ENCODE results near the gene WDR46.

WDR46 gene

GRCh38 chr6:33288921-33289783 lies at the start of gene WDR46, which contains the start of gene PFDN6:
TSS of gene WDR46 (minus strand) at chr6:33289239. CDS start at chr6:33289170, 69 bp downstream.
TSS of gene PFDN6 (plus strand) at chr6:33289601. CDS start at chr6:33289857, 256 bp downstream.
- peak; percentile 78 for DNase-seq

DNA sequence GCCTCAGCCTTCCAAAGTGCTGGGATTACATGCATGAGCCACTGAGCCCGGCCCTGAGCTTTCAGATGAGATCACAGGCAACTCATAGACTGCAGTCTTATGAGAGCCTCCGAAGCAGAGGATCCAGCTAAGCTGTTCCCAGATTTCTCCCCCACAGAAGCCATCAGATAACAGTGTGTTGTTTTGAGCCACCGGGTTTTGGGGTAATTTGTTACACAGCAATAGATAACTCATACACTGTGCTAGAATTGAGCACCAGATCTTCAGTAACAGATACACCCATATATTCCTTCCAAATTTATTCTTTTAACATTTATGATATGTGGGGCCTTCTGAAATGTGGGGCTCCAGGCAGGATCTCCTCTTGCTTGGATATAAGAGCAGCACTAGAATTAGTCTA lies 47.5 kb upstream of the WDR46 start:
- DNase-seq, result no peak

DNA sequence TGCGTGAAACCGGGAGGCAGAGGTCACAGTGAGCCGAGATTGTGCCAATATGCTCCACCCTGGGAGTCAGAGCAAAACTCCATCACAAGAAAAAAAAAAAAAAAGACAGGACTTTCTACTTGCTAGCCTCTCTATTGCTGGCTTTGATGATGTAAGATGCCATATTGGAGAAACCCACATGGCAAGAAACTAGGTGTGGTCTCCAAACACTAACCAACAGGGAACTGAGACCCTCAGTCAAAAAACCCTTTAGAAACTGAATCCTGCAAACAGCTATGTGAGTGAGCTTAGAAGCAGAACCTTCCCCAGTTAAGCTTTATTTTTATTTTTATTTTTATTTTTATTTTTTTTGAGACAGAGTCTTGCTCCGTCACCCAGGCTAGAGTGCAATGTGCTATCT lies 46.9 kb upstream of the WDR46 start:
- no peak for DNase-seq

- no peak for DNase-seq
Observed at GRCh38 chr6:33333666-33334065, 44.6 kb upstream of the WDR46 start.

DNA sequence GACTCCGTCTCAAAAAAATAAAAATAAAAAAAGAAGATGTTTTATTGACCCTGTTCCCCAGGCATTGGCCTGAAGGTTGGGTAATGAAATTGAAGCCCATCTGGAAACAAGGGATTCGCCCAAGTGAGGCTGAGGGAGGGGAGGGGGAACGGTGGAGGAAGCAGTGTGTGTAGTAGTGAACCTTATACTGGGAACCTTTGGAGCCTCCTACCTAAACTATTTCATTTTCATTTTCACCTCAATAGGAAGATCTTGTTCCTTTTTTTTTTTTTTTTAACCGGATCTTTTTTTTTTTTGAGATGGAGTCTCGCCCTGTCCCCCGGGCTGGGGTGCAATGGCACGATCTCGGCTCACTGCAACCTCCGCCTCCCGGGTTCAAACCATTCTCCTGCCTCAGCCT lies 41.7 kb upstream of the WDR46 start:
- DNase-seq, result no peak

GRCh38 chr6:33329058-33329457 lies 40.0 kb upstream of the WDR46 start:
- DNase-seq, result no peak

GRCh38 chr6:33324125-33324524 lies 35.1 kb upstream of the WDR46 start:
- no peak for DNase-seq

GRCh38 chr6:33323623-33323948 lies 34.5 kb upstream of the WDR46 start:
- no peak for DNase-seq

GRCh38 chr6:33321227-33321626 lies 32.2 kb upstream of the WDR46 start:
- no peak for DNase-seq

GRCh38 chr6:33320315-33321181 lies 31.5 kb upstream of the WDR46 start:
- no peak for DNase-seq

GRCh38 chr6:33319939-33320314 lies 30.9 kb upstream of the WDR46 start:
- DNase-seq, result no peak

DNA sequence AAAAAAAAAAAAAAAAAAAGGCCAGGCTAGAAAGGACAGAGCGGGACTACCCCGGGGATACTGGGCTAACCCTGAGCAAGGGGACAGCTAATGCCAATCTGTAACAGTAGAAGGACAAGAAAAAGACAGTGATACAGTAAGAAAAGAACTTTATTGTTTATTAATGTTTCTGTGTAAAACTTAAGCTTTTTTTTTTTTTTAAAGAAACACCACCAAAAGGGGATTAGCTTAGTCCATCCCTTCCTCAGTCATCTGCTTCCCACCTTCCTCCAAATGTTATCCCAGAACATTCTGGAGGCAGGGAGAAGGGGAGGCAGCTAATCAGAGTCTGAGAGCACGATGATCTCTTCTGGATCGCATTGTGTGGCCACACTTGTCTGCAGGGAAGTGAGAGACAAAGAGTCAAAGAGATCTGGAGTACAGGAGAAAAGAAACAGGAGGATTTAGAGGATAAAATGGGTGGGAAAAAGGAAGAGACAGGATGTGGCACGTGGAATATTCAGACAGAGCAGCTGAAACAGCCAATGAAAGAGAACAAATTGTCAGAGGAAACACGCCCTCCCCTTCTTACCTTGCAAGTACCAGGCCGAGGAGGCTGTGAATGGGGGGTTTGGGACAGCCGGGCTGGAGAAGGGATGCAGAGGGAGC lies 29.5 kb upstream of the WDR46 start:
- DNase-seq, result no peak

DNA sequence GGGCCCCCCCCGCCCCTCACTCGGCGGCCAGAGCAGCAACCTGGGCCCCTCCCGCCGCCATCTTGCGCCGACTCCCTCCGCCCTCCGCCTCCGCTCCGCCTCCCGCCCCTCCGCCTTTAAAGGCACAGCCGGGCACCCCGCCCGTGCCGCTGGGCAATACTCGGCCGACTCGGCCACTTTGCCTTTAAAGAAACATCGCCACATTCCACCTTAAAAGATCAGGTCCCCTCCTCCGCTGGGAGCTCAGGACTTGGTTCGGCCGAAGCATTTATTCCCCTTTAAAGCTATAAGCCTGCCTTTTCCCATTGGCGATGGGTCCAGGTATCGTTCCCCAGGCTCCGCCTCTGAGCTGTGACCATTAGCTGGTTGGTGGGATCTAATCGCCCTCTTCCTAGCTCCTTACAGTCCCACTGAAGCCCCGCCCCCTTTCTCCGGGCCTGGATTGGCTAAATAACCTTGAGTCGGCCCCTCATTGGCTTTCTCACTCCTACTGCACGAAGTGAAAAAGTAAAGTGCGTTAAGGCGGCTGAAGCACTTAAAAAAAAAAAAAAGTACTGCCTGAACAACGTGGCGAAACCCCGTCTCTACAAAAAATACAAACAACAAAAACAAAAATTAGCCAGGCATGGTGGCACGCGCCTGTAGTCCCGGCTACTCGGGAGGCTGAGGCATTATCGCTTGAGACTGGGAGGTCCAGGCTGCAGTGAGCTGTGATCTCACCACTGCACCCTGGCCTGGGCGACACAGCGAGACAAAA lies 28.8 kb upstream of the WDR46 start, which contains the start of gene ZBTB22:
ZBTB22 (minus strand) TSS at position 76 of the 757 bp plus-strand sequence. CDS start 828 bp downstream, outside the sequence.
- peak; percentile 97 for DNase-seq

GRCh38 chr6:33317419-33317668 lies 28.3 kb upstream of the WDR46 start:
- DNase-seq, result no peak

DNA sequence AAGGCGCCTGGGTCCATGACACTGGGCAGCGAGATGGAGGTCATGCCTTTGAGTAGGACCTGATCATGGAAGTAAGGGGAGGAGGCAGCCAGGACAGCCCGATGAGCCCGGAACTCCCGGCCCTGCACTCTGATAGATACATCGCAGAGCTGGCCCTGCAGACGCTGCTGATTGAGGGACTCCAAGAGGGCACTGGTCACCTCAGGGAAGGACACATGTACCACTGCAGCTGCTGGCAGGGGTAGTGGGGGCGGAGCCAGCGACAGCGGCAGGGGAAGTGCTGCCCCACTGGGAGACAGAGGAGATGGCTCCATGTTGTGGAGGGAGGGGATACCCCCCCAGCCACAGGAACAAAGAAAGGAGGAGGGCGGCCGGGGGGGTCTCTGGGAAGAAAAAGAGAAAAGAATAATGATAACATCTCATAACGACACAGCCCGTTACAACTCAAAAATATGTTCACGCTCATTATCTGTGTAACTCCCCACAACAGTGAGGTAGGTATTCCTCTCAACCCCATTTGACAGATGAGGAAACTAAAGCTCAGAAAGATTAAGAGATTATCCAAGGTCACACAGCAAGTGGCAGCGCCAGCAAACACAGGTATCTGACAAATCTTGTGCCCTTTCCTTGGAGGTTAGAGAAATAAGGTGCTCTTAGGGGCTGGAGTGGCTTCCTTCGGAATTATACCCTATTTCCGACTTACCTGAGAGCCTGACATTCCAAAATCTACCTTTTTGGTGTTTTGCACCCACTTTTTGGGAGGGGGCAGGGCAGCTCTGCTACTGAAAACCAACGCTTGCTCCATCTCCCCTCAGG lies 27.8 kb upstream of the WDR46 start:
- no peak for DNase-seq

- no peak for DNase-seq
Observed at GRCh38 chr6:33315793-33316602, 27.0 kb upstream of the WDR46 start.

GRCh38 chr6:33314943-33315792 lies 26.1 kb upstream of the WDR46 start:
- DNase-seq, result no peak

GRCh38 chr6:33314515-33314942 lies 25.5 kb upstream of the WDR46 start:
- no peak for DNase-seq

GRCh38 chr6:33313709-33314514 lies 24.9 kb upstream of the WDR46 start, which contains the start of gene TAPBP:
TSS of gene TAPBP (minus strand) at chr6:33314078. CDS start at chr6:33314041, 37 bp downstream.
- DNase-seq, result no peak

All from NCI-H2171 (cell line).